Loucy (cell line): ENCODE results near the gene RALGPS2.

ENCODE experiments used
- H2AFZ ChIP-seq: fragments of 200-600 bp; sonication (generic); 2 replicates; pipeline ENCODE4 v1.6.0; 2016; ENCODE audit warnings: antibody characterized with exemption, mild to moderate bottlenecking, low read length, moderate library complexity
- H3F3A ChIP-seq: fragments of 200-600 bp; 2 replicates; pipeline ENCODE4 v1.6.0; 2016; ENCODE audit warnings: antibody characterized with exemption, low read depth, mild to moderate bottlenecking
- H3K27me3 ChIP-seq: fragments of 200-600 bp; sonication (generic); 2 replicates; pipeline ENCODE4 v1.6.1; 2014; ENCODE audit warnings: low read length, mild to moderate bottlenecking; ENCODE audit not compliant: insufficient read depth, poor library complexity, severe bottlenecking
- H3K36me3 ChIP-seq: fragments of 200-600 bp; sonication (generic); 2 replicates; pipeline ENCODE4 v1.6.1; 2016; ENCODE audit warnings: low read length; ENCODE audit not compliant: insufficient read depth
- H3K4me1 ChIP-seq: fragments of 200-600 bp; sonication (generic); 2 replicates; pipeline ENCODE4 v1.5.1; 2014; ENCODE audit warnings: low read length, mild to moderate bottlenecking; ENCODE audit not compliant: insufficient read depth, poor library complexity, severe bottlenecking
- H3K4me2 ChIP-seq: fragments of 200-600 bp; sonication (generic); 2 replicates; pipeline ENCODE4 v1.6.0; 2014; ENCODE audit warnings: antibody characterized with exemption, low read length, low read depth, mild to moderate bottlenecking; ENCODE audit not compliant: poor library complexity, severe bottlenecking
- H3K4me3 ChIP-seq: fragments of 200-600 bp; sonication (generic); 2 replicates; pipeline ENCODE4 v1.5.1; 2014; ENCODE audit warnings: low read length, mild to moderate bottlenecking, mixed read lengths; ENCODE audit not compliant: poor library complexity, severe bottlenecking
- H3K79me2 ChIP-seq: fragments of 200-600 bp; sonication (generic); 2 replicates; pipeline ENCODE4 v1.6.1; 2014; ENCODE audit warnings: low read length; ENCODE audit not compliant: insufficient read depth
- H3K9ac ChIP-seq: fragments of 200-600 bp; sonication (generic); 2 replicates; pipeline ENCODE4 v1.6.0; 2014; ENCODE audit warnings: mild to moderate bottlenecking, low read depth, low read length, moderate library complexity; ENCODE audit not compliant: poor library complexity, severe bottlenecking
- H3K9me2 ChIP-seq: fragments of 200-600 bp; sonication (generic); replicated peaks from 2 replicates; pipeline ENCODE4 v1.6.1; 2016; ENCODE audit warnings: low read depth, low read length, mixed read lengths
- H3K9me3 ChIP-seq: fragments of 200-600 bp; sonication (generic); 2 replicates; pipeline ENCODE4 v1.6.1; 2014; ENCODE audit warnings: mild to moderate bottlenecking, antibody characterized with exemption, low read length, low read depth; ENCODE audit not compliant: insufficient read depth
- H4K20me1 ChIP-seq: fragments of 200-600 bp; sonication (generic); 2 replicates; pipeline ENCODE4 v1.6.0; 2014; ENCODE audit warnings: antibody characterized with exemption, low read length, mild to moderate bottlenecking; ENCODE audit not compliant: insufficient read depth, poor library complexity, severe bottlenecking
- EZH2phosphoT487 ChIP-seq: fragments of 200-600 bp; IDR thresholded peaks from 2 replicates; pipeline ENCODE4 v1.6.1; 2018; ENCODE audit warnings: antibody characterized with exemption, mild to moderate bottlenecking, moderate library complexity, borderline replicate concordance
- TF ChIP-seq, protein P1 (sequence below): fragments of 200-600 bp; sonication (generic); conservative IDR thresholded peaks from 2 replicates; pipeline ENCODE4 v1.5.1; 2014; ENCODE audit warnings: mild to moderate bottlenecking, antibody characterized with exemption, low read length

Gene RALGPS2

DNA sequence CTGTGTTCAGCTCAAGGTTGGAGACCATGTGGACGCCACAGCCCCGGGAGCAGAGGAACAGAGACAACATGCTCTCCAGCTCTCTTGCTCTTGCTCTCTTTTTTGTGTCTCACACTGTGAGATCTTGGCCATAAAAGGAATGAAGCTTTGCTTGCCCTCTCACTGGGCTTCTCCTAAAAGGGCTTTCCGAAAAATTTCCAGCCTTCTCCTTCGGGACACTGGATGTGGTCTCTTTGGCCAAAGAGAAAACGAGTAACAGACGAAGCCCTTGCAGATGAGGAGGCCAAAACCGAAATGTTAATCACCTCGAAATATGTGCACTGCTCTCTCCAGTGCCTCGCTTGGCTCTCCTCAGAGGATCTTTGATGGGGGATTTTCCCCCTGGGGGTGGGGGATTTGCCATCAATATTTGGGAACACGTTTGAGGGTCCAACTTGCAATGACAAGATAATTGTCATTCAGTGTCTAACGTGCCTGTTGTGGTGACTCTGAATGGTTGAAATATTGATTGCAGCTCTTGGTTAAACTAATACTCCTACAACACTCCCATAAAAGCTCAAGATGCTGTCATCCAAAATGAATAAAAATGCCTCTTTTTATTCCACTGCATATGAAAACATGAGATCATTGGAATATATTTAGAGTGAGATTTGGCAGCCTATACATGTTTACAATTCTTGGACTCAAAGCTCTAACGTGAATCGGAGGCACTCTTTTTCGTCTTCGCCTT is 214.5 kb downstream of the RALGPS2 start:
- H3K4me2 ChIP-seq, result no peak overlapping the region
- H2AFZ ChIP-seq, result no peak overlapping the region
- H3K9ac ChIP-seq, result no peak overlapping the region
- H3K27me3 ChIP-seq, result no peaks in the 10 kb centered on the region
- H3F3A ChIP-seq, result no peaks in the 10 kb centered on the region
- no peaks in the 10 kb centered on the region for H3K9me2 ChIP-seq
- H3K36me3 ChIP-seq, result no peaks in the 10 kb centered on the region
- no peaks in the 10 kb centered on the region for H3K79me2 ChIP-seq
- TF ChIP-seq EZH2phosphoT487, result no peak
- TF ChIP-seq, protein P1, sequence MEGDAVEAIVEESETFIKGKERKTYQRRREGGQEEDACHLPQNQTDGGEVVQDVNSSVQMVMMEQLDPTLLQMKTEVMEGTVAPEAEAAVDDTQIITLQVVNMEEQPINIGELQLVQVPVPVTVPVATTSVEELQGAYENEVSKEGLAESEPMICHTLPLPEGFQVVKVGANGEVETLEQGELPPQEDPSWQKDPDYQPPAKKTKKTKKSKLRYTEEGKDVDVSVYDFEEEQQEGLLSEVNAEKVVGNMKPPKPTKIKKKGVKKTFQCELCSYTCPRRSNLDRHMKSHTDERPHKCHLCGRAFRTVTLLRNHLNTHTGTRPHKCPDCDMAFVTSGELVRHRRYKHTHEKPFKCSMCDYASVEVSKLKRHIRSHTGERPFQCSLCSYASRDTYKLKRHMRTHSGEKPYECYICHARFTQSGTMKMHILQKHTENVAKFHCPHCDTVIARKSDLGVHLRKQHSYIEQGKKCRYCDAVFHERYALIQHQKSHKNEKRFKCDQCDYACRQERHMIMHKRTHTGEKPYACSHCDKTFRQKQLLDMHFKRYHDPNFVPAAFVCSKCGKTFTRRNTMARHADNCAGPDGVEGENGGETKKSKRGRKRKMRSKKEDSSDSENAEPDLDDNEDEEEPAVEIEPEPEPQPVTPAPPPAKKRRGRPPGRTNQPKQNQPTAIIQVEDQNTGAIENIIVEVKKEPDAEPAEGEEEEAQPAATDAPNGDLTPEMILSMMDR, result no peak
- H4K20me1 ChIP-seq, result no peaks in the 10 kb centered on the region
- peaks cover 11% of the 10 kb centered on the region for H3K4me1 ChIP-seq
- H3K4me3 ChIP-seq, result no peak overlapping the region
- H3K9me3 ChIP-seq, result no peaks in the 10 kb centered on the region

DNA sequence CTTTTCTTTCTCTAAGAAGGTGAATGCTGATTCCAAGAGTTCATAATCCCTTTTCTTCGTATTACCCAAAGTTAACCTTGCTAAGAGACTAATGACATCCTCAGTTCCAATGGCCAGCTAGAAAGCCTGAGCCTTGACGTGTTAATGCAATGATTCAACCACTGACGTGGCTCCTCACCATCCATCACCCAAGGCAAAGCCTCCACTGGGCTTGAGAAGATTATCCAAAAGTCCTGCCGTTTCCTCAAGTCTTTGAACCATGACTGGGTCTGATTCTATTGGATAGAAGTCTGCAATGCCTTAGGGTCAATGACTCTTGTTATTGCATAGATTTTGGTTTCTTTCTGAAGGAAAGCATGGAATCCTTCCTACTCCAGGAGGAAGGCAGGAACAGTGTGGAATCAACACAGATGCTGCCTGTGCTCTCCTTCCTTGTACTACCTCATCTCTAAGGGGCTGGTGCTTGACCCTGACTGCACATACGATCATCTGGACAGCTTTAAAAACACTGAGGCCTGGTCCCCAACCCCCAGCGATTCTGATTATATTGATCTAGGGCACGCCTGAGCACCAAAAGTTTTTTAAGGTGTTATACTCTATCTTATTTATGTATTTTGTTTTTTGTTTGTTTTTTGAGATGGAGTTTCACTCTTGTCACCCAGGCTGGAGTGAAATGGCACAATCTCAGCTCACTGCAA is 215.2 kb downstream of the RALGPS2 start:
- TF ChIP-seq, protein P1, result no peak
- TF ChIP-seq EZH2phosphoT487, result no peak
- Histone ChIP-seq H3K27me3 (no peaks in the 10 kb centered on the region), H3K4me3 (no peak overlapping the region), H2AFZ (no peak overlapping the region), H3K9me3 (no peaks in the 10 kb centered on the region), H3F3A (no peaks in the 10 kb centered on the region), H4K20me1 (no peaks in the 10 kb centered on the region), H3K79me2 (no peaks in the 10 kb centered on the region), H3K4me1 (peaks cover 11% of the 10 kb centered on the region), H3K9ac (no peak overlapping the region), H3K4me2 (no peak overlapping the region), H3K36me3 (no peaks in the 10 kb centered on the region), H3K9me2 (no peaks in the 10 kb centered on the region)

DNA sequence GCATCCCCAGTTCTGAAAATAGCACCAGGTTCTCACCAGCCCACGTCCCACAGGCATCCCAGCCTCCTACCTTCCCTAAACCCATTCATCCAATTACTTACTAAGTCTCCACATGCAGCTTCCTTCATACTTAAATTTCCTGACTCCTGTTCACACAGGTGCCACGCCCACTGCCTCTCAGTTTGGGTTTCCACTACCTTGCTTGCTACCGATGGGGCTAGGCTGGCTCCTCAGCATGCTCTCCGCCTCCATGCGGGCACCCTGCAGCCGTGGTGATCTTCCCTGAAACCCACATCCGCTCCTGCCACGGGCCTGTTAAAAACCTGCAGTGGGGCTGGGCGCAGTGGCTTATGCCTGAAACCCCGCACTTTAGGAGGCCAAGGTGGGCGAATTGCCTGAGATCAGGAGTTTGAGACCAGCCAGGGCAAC is 216.2 kb downstream of the RALGPS2 start:
- H4K20me1 ChIP-seq, result no peaks in the 10 kb centered on the region
- TF ChIP-seq EZH2phosphoT487, result no peak
- TF ChIP-seq, protein P1, result no peak
- no peaks in the 10 kb centered on the region for H3K27me3 ChIP-seq
- H3K9me2 ChIP-seq, result no peaks in the 10 kb centered on the region
- H3K4me1 ChIP-seq, result peaks cover 11% of the 10 kb centered on the region
- no peaks in the 10 kb centered on the region for H3F3A ChIP-seq
- H3K4me2 ChIP-seq, result no peak overlapping the region
- H2AFZ ChIP-seq, result no peak overlapping the region
- H3K79me2 ChIP-seq, result no peaks in the 10 kb centered on the region
- H3K4me3 ChIP-seq, result no peak overlapping the region
- H3K9ac ChIP-seq, result no peak overlapping the region
- H3K36me3 ChIP-seq, result no peaks in the 10 kb centered on the region
- H3K9me3 ChIP-seq, result no peaks in the 10 kb centered on the region
